Lower lobe of right lung (tissue), 2 donors: ENCODE results near the gene TARBP2. TPM values are rescaled to one million over a fixed set of nuclear protein-coding genes. Genes with fewer than 3 reads are reported as not detected.
A peak's percentile ranks its signal among the peaks of the same experiment; 100 is the strongest.

Source experiments
- ATAC-seq, 2 donors: fragments of 200-7000 bp; cut with Tn5 transposase; one replicate each; pipeline ENCODE4 v1.9.1; 2020 to 2022; ENCODE audit warnings: mild to moderate bottlenecking in 2 of 2, moderate library complexity in 2 of 2
- DNase-seq: peaks from one replicate; pipeline ENCODE4 v3.0.0-alpha.2; 2020
- H3K27ac ChIP-seq: fragments of 200-600 bp; one replicate; pipeline ENCODE4 v1.8.0; 2022
- H3K27me3 ChIP-seq: fragments of 200-600 bp; one replicate; pipeline ENCODE4 v1.8.0; 2022; ENCODE audit warnings: low read depth
- H3K36me3 ChIP-seq: fragments of 200-600 bp; one replicate; pipeline ENCODE4 v1.8.0; 2022; ENCODE audit warnings: mild to moderate bottlenecking
- H3K4me1 ChIP-seq: fragments of 200-600 bp; one replicate; pipeline ENCODE4 v1.8.0; 2022
- H3K4me3 ChIP-seq: fragments of 200-600 bp; one replicate; pipeline ENCODE4 v1.8.0; 2022; ENCODE audit warnings: mild to moderate bottlenecking
- H3K9me3 ChIP-seq: fragments of 200-600 bp; one replicate; pipeline ENCODE4 v1.8.0; 2022
- intact Hi-C: fragments of 100-400 bp; cut with DNase I; formaldehyde crosslinking; loops from one replicate; pipeline ENCODE4 v1.11.0; 2022
- long read RNA-seq: library from polyadenylated mRNA; unstranded; transcript quantifications from one replicate; pipeline ENCODE4 v2.0.0, GENCODE V29; 2021
- total RNA-seq: library from RNA; stranded (reverse); fragmentation: NEBNext Ultra II Directional; extraction: Animal tissue kit (Norgen Biotek cat#: 25700); gene quantifications from one replicate; pipeline ENCODE4 v1.2.1, GENCODE V29; 2021
- TF ChIP-seq, protein P1 (sequence below): fragments of 200-600 bp; IDR thresholded peaks from one replicate; pipeline ENCODE4 v1.8.0; 2022; ENCODE audit warnings: antibody characterized with exemption, mild to moderate bottlenecking
- donor health status: DM: no; HTN: yes; CAD: no; lungs with severe emphysema.

The TARBP2 gene, protein sequence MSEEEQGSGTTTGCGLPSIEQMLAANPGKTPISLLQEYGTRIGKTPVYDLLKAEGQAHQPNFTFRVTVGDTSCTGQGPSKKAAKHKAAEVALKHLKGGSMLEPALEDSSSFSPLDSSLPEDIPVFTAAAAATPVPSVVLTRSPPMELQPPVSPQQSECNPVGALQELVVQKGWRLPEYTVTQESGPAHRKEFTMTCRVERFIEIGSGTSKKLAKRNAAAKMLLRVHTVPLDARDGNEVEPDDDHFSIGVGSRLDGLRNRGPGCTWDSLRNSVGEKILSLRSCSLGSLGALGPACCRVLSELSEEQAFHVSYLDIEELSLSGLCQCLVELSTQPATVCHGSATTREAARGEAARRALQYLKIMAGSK
- 34.3 TPM for total RNA-seq
- long read RNA-seq, transcript TARBP2-201 (9 exons, 1,867 nt): major isoform, 8 of 29 reads
- long read RNA-seq, partial matches to known transcripts: 8 of 29 reads
- long read RNA-seq, other reads (novel, unspliced or antisense): 9 of 29 reads

DNA sequence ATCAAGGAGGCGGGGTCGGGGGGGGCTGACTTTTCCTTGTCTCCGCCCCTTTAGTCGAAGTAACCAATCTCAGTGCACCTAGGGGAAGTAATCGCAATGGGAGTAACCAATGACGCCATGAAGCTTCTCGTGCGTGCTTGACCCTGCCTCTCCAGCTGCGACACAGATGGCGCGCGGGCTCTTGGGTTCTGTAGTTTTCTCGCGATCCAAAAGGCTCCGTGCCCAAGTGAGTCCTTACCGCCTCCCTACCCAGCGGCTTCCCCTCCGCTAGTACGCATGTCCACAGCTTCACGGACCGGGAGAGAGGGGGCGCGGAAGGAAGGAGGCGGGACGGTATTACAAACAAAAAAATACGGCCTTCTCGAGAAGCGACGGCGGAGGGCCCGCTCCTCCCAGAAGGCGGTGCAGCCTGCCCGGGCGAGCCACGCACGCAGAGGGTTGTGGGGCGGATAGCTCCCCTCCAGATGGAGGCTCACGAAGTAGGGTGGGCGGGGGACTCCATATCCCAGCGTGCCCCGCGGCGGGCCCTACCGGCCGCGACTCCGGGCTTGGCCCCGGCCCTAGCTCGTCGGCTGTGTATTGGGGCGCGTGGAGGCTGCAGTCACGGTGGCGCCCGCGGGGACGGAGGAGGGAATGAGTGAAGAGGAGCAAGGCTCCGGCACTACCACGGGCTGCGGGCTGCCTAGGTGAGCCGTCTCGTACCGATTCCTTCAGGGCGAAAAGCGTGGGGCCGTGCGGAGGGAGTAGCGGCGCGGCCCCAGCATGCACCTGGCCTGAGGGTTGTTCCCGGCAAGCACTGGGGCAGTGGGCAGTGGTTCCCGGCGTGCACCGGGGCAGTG, at the start of gene TARBP2:
Gene TARBP2 (plus strand): TSS at position 508 of the 839 bp plus-strand sequence. CDS start 126 bp downstream, at position 634.
- intact Hi-C loops: no loop called here
- Histone ChIP-seq H3K27me3 (no peaks in the 10 kb centered on the region), H3K4me1 (peaks cover 54% of the 10 kb centered on the region), H3K36me3 (peaks cover 23% of the 10 kb centered on the region), H3K9me3 (no peaks in the 10 kb centered on the region), H3K27ac (peak within 1 kb of the TSS; percentile 93), H3K4me3 (peak within 1 kb of the TSS; percentile 79)
- ATAC-seq (peak; percentile 92 to 93), DNase-seq (peak; percentile 97)
- TF ChIP-seq, protein P1, sequence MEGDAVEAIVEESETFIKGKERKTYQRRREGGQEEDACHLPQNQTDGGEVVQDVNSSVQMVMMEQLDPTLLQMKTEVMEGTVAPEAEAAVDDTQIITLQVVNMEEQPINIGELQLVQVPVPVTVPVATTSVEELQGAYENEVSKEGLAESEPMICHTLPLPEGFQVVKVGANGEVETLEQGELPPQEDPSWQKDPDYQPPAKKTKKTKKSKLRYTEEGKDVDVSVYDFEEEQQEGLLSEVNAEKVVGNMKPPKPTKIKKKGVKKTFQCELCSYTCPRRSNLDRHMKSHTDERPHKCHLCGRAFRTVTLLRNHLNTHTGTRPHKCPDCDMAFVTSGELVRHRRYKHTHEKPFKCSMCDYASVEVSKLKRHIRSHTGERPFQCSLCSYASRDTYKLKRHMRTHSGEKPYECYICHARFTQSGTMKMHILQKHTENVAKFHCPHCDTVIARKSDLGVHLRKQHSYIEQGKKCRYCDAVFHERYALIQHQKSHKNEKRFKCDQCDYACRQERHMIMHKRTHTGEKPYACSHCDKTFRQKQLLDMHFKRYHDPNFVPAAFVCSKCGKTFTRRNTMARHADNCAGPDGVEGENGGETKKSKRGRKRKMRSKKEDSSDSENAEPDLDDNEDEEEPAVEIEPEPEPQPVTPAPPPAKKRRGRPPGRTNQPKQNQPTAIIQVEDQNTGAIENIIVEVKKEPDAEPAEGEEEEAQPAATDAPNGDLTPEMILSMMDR: no peak

DNA sequence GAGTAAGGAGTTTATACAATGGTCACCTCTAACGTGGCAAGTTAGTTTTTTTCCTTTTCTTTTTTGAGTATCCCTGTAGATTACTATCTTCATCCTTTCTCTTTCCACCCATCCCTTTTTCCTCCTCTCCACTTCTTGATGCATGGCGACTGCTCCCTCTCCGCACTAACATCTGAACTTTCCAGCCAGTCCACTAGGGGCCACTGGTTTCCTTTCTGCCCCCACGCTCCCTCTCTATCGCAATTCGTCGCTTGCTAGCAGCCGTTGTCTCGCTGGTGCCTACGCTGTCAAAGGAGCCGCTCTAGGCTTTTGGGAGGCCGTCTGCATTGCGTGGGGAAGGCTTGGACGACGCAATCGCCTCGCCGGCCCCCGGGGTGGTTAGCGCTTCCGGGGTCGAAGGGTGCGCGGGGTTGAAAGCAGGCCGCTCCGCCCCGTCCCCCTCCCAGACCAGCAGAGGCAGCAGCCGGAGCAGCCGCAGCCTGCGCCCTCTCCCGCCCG, 49.4 kb upstream of the TARBP2 start, which contains the start of gene PCBP2:
Gene PCBP2 (plus strand): TSS at position 442 of the 498 bp plus-strand sequence. CDS start 2,699 bp downstream, outside the sequence.
- H3K36me3 ChIP-seq: peaks cover 53% of the 10 kb centered on the region
- ATAC-seq: peak; percentile 98

DNA sequence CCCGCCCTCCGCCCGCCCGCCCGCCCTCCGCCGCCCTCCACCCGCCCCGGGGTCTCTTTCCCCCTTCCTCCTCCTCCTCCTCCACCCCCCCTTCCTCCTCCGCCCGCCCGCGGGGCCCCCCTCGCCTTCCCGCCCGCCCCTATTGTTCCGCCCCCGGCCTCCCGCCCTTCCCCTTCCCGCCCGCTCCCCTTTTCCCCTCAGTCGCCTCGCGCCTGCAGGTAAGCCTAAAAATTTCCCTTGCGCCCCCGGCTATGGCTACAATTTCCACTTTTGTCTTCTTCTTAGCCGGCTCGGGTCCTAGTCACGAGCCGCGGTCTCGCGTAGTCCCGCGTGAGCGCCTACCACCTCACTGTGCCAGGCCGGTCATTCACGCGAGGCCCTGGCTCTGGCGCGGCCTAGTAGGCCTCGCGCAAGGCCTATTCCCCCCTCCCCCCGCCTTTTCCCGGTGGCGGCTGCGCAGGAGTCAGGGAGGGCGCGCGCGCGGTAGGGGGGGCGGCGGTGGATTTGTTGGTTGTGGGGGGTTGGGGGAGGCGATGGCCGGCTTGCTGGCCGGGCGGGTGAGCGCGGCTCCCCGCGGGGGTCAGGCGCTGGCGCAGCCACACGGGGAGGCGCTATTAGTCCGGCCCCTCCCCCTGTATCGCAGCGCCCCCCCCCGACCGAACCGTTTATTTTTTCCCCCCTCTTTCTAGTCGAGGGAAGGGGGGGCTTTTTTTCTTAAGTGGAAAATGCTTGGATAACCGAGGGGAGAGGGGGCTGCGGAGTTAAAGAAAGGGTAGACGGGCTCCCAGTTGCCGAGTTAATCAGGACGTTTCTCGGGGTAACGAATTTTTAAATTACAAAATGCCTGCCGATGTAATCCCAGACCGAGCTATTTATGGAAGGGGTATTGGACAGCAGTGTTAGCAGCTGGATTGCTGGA, 48.7 kb upstream of the TARBP2 start:
- peaks cover 24% of the 10 kb centered on the region for H3K4me1 ChIP-seq
- intact Hi-C loops: no loop called here
- peaks cover 53% of the 10 kb centered on the region for H3K36me3 ChIP-seq

More for the DNA sequence above, 49.4 kb upstream of the TARBP2 start, which contains the start of gene PCBP2:
- H3K9me3 ChIP-seq: no peaks in the 10 kb centered on the region
- peak within 1 kb of the TSS; percentile 94 for H3K27ac ChIP-seq
- intact Hi-C loops: no loop called here
- TF ChIP-seq, protein P1: peak; percentile 88
- no peaks in the 10 kb centered on the region for H3K27me3 ChIP-seq
- DNase-seq: peak; percentile 98
- H3K4me1 ChIP-seq: peaks cover 24% of the 10 kb centered on the region
- H3K4me3 ChIP-seq: peak within 1 kb of the TSS; percentile 75

DNA sequence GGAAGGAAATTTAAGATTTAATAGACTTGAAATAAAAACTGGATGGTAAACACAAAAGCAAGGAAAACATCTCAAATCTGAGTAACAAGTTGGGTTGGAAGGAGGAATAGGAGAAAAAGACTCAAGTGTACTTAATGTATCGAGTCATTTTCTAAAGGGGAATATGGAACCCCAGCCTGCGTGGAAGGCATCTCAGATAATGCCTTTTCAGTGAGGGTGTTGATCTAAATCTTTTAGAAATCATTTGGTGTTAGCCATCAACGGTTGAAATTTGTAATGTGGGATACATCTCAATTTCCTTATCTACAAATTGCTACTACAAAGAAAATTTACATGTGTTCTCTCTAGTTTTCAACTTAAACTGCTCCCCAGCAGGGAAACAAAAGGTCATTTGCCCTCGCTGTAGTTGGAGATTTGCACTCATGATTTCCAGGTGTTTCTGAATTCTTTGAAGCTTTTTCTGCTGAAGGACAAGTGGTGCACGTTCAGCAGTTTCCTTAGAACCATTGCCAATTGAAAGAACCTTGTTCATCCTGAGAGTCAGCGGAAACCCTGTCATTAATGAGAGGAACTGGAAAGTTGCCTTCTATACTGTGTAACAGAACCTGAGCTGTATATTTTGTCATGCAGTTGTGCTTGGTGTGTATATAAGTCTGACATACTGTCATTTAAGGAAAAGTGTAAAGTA, 47.0 kb upstream of the TARBP2 start:
- peaks cover 56% of the 10 kb centered on the region for H3K36me3 ChIP-seq
- no peak for DNase-seq
- no peaks in the 10 kb centered on the region for H3K9me3 ChIP-seq
- H3K4me3 ChIP-seq: peak overlapping the region; percentile 75
- no peak overlapping the region for H3K27ac ChIP-seq
- intact Hi-C loops: no loop called here
- peaks cover 24% of the 10 kb centered on the region for H3K4me1 ChIP-seq
- no peak for ATAC-seq
- TF ChIP-seq, protein P1: no peak
- H3K27me3 ChIP-seq: no peaks in the 10 kb centered on the region

More for the DNA sequence above, 48.7 kb upstream of the TARBP2 start:
- Histone ChIP-seq H3K4me3 (peak overlapping the region; percentile 75), H3K9me3 (no peaks in the 10 kb centered on the region), H3K27ac (peak overlapping the region; percentile 94), H3K27me3 (no peaks in the 10 kb centered on the region)
- ATAC-seq (peak; percentile 88 to 89), DNase-seq (peak; percentile 91)
- TF ChIP-seq, protein P1: peak; percentile 39
